HG03571 (cell line): ENCODE results near the gene MLH1.
A peak's percentile ranks its signal among the peaks of the same experiment; 100 is the strongest.

ENCODE experiments used
- ATAC-seq: cut with Tn5 transposase; IDR thresholded peaks from one replicate; pipeline ENCODE4 v1.9.1; 2021; ENCODE audit not compliant: unreplicated experiment

The MLH1 gene

GRCh38 chr3:36973139-36973538, 20.2 kb upstream of the MLH1 start:
- no peak for ATAC-seq

- ATAC-seq: no peak
Measured at GRCh38 chr3:36981006-36981405, 12.3 kb upstream of the MLH1 start.

- no peak for ATAC-seq
Measured at GRCh38 chr3:36988356-36988755, 5.0 kb upstream of the MLH1 start.

- no peak for ATAC-seq
Measured at GRCh38 chr3:36989005-36989404, 4.3 kb upstream of the MLH1 start.

- ATAC-seq: no peak
Measured at GRCh38 chr3:36989568-36989967, 3.8 kb upstream of the MLH1 start.

GRCh38 chr3:36991147-36991546, 2.2 kb upstream of the MLH1 start:
- no peak for ATAC-seq

GRCh38 chr3:36991923-36992805, 1.2 kb upstream of the MLH1 start:
- no peak for ATAC-seq

GRCh38 chr3:36992806-36993325, 452 bp upstream of the MLH1 start, which contains the start of gene EPM2AIP1:
Gene EPM2AIP1, minus strand, starts transcription at chr3:36993131. Its CDS starts 54 bp downstream, at chr3:36993077.
- ATAC-seq: peak; percentile 90

- no peak for ATAC-seq
Measured at GRCh38 chr3:37014620-37015019, 21.3 kb downstream of the MLH1 start.

- ATAC-seq: no peak
Measured at GRCh38 chr3:37015642-37016041, 22.3 kb downstream of the MLH1 start.

GRCh38 chr3:37016903-37017302, 23.6 kb downstream of the MLH1 start:
- ATAC-seq: no peak

- no peak for ATAC-seq
Measured at GRCh38 chr3:37017683-37018082, 24.4 kb downstream of the MLH1 start.

GRCh38 chr3:37024092-37024491, 30.8 kb downstream of the MLH1 start:
- no peak for ATAC-seq

- no peak for ATAC-seq
Measured at GRCh38 chr3:37024820-37025405, 31.6 kb downstream of the MLH1 start.

GRCh38 chr3:37025561-37026335, 32.4 kb downstream of the MLH1 start:
- no peak for ATAC-seq

- ATAC-seq: no peak
Measured at GRCh38 chr3:37026851-37027250, 33.5 kb downstream of the MLH1 start.

- no peak for ATAC-seq
Measured at GRCh38 chr3:37028329-37028728, 35.0 kb downstream of the MLH1 start.

- ATAC-seq: no peak
Measured at GRCh38 chr3:37029111-37029510, 35.8 kb downstream of the MLH1 start.

GRCh38 chr3:37029516-37030163, 36.3 kb downstream of the MLH1 start:
- ATAC-seq: no peak

- ATAC-seq: no peak
Measured at GRCh38 chr3:37030588-37030987, 37.3 kb downstream of the MLH1 start.

GRCh38 chr3:37031096-37031682, 37.9 kb downstream of the MLH1 start:
- ATAC-seq: no peak
